ENCODE data around the gene PKIG.

DNA sequence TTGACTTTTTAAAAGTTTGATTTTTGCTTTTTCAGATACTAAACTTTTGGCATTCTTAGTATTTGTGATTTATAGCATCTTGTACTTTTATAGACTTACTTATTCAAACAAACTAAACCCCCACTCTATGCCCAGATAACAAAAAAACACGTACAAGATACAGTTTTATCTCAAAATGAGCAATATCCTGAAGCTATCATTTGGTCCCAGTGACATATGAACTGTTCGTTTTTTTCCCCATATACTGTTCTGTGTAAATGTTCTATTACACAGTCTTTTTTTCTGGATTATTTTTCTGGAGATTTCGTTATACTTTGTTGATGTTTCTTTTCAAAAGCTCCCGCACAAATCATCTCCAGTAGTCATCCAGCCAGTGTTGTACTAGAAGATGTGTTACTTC is 33.3 kb upstream of the PKIG start:
- no peak for TF ChIP-seq SPI1 (IDR thresholded peaks at IDR 0.05; ENCODE audit: low read depth, low read length)
- TF ChIP-seq TAF1 (IDR thresholded peaks at IDR 0.05; ENCODE audit: low read depth, low read length): no peak
- no peak for TF ChIP-seq POLR2A (IDR thresholded peaks at IDR 0.05; ENCODE audit: low read depth, low read length)
- no peak for TF ChIP-seq POLR2AphosphoS5 (IDR thresholded peaks at IDR 0.05; ENCODE audit: low read depth, low read length)
- no peak for TF ChIP-seq PAX5 (IDR thresholded peaks at IDR 0.05; ENCODE audit: insufficient read depth, low read length, severe bottlenecking)
- TF ChIP-seq POU2F2 (IDR thresholded peaks at IDR 0.05; ENCODE audit: low read depth, low read length): no peak

Data from GM12891 (cell line).